GM19025 (cell line): ENCODE results near the gene PDE8A.
"Not testable (repeated sequence)": the region's sequence is repeated elsewhere in the genome, so short reads cannot be mapped to it uniquely, and the experiment has no call there.

Source experiments
- ATAC-seq: cut with Tn5 transposase; IDR thresholded peaks from one replicate; pipeline ENCODE4 v1.9.1; 2021; ENCODE audit warnings: mild to moderate bottlenecking, low read depth, moderate library complexity; ENCODE audit not compliant: unreplicated experiment

Gene PDE8A

DNA sequence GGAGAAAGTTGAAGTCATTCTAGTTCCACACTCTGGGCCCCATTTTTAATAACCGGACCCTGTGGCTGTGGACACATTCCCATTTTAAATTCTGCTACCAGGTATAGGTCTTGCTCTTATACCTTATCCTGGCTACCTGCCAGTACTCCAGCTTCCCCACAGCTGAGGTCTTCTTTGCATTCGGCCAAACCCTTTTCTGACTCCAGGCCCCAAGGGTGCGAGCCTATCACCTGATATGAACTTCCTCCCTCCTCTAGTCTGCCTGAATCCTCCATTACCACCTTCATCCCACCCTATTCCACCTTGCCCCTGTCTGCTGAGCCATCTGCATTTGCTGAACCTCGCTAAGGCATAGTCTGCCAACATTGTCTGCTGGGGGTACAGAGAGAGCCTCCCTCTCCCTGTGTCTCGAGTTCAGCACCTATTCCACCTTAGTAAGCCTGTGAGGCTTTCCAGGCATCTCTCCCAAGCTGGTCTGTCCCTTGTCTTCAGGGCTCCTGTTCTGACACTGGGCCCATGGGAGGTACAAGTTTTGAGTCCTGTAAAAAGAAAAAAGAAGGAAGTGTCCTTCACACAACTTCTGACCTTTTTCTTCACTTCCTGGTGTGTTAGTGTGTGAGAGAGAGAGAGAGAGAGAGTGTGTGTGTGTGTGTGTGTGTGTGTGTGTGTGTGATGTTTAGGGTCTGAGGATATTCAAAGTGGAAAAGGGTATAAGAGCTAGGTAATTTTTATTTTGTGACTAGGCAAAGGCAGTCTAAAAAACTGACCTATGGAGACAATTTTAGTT is 27.0 kb downstream of the PDE8A start:
- no peak for ATAC-seq

DNA sequence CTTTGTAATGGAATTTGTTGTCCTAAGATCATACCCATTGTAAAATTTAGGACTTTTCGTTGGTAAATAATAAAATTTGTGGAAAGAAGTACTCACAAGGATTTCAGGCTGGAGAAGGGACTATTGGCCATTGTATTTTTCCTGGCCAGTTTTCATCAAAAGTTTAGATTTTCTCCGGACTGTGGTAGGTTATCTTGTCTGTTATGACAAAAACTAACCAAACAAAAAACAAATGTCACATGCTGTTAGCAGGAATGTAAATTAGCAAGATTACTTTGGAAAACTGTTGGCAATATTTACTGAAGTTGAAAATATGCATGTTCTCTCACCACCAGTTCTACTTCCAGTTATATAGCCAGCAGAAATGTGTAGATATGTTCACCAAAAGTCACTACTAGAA is 27.8 kb downstream of the PDE8A start:
- no peak for ATAC-seq

DNA sequence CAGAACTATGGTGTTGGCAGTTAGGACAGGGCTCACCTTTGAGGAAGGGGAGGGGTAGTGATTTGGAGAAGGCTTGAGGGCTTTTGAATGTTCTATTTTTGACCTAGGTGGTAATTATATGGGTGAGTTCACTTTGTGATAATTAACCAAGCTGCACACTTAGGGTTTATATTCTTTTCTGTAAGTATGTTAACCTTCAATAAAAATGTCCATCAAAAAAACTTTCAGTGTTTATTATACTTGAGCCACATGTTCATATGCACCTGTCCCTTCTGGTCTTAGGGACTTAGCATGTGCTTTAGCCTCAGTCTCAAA is 28.4 kb downstream of the PDE8A start:
- no peak for ATAC-seq

DNA sequence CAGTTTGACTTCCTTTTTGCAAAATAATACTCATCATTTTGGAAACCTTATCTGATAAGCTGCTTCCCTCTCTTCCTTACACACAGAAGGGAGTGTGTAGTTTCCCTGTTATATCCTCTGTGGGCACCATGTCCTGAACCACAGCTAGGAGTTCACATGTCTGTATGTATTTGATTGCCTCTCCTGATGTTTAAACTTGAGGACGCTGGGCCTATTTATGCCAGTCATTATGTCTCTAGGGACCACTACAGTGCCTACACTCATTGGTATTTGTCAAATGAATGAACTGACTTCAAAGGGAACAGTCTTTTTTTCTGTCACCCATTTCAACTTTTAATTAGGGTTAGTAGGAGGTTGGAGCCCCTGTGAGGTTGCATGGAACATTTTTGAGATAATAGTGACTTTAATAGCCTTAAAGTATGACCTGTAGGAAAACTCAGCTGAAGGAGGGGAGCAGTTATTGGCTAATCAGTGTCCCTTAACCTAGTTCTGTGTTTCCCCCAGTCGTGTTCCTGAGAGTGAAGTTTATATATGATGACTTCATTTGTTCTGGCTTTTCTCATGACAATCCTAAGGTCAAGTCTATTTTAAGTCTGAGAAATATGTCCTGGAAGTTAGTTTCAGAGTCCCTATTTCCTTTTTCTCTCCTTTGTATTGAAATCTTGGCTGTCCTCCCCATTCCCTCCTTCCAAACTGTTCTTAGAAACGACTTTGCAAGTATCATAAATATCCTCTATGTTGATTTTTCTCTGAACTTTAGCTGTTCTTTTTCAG is 28.9 kb downstream of the PDE8A start:
- ATAC-seq: no peak

DNA sequence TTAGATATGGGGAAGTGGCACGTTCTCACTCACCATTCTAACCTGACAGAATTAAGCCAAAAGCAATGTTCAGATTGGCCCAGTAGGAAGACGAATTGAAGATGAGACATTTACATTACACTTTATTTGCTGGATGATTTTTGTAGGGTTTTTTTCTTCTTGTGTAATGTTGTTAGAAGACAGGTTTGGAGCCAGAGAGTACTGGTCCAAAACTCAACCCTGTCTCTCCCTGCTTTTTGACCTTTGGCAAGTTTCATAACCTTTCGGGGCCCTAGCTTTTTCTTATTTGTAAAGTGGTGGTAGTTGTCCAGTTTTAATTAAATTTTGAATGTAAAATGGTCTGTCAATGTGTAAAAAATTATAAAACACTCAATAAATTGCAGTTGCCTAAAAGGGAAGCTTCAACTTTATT is 29.5 kb downstream of the PDE8A start:
- ATAC-seq: no peak

DNA sequence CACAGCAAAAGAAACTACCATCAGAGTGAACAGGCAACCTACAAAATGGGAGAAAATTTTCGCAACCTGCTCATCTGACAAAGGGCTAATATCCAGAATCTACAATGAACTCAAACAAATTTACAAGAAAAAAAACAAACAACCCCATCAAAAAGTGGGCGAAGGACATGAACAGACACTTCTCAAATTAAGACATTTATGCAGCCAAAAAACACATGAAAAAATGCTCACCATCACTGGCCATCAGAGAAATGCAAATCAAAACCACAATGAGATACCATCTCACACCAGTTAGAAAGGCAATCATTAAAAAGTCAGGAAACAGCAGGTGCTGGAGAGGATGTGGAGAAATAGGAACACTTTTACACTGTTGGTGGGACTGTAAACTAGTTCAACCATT is 30.1 kb downstream of the PDE8A start:
- ATAC-seq: not testable (repeated sequence)

DNA sequence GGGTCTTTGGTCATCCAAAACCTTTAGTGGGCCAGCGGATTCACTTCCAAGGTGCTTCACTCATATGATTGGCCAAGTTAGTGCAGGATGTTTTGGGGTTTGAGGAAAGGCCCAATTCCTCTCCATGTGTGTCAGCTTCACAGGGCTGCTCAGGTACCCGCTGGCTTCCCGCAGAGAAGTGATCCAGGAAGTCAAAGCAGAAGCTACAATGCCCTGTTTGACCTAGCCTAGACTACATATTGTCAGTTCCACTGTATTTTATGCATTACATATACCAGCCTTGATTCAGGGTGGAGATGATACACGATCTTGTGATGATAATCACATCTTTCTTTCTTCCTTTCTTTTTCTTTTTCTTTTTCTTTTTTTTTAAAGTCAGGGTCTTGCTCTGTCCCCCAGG is 32.1 kb downstream of the PDE8A start:
- no peak for ATAC-seq

DNA sequence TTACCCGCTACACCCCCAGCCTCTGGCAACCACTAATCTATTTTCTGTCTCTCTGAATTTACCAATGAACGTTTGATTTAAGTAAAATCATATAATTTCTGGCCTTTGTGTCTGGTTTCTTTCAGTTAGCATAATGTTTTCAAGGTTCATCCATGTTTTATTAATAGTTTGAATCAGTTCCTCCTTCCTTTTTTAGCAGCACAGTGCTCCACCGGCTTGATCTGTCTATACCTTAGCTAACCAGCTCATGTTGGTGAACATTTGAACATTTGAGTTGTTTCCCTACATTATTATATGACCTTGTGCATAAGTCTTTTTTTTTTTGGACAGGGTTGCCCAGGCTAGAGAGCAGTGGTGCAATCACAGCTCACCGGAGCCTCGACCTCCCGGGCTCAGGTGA is 33.3 kb downstream of the PDE8A start:
- ATAC-seq: no peak

DNA sequence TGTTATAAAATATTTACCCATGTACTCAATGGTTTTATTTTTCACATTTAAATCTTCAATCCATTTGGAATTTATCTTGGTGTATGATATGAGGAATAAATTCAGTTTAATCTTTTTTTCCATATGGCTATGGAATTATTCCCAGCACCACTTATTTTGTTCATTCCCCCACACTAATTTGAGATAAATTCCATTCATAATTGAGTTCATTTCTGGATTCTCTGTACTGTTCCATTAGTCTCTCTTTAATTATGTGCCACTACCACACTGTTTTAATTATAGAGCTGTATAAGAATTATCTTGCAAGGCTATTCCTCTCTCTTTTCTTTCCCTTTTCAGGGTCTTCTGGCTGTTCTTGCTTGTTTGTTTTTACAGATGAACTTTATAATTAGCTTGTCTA is 34.6 kb downstream of the PDE8A start:
- no peak for ATAC-seq

DNA sequence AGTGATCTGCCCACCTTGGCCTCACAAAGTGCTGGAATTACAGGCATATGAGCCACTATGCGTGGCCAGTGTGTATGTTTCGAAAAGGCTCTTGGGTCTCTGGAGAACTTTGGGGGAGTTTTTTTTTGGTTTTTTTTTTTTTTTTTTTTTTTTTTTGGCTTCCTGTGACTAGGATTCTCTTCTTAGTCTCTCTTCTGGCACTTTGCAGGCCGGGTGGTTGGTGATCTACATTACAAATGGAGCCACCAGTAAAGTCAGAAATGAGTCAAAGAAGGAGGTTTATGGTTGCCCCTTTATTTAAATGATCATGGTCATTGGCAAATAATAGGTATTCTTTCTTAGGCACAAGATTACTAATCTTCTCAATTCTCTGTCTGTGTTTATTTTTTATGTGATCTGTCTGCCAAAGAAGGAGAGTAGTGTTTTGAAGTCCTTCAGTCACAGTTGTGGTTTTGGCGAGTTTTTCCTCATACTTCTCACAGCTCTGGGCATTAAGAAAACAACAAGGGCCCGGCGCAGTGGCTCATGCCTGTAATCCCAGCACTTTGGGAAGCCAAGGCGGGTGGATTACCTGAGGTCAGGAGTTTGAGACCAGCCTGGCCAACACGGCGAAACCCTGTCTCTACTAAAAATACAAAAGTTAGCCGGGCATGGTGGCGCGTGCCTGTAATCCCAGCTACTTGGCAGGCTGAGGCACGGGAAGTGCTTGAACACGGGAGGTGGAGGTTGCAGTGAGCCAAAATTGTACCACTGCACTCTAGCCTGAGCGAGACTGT is 38.3 kb downstream of the PDE8A start:
- peak; percentile 56 for ATAC-seq

DNA sequence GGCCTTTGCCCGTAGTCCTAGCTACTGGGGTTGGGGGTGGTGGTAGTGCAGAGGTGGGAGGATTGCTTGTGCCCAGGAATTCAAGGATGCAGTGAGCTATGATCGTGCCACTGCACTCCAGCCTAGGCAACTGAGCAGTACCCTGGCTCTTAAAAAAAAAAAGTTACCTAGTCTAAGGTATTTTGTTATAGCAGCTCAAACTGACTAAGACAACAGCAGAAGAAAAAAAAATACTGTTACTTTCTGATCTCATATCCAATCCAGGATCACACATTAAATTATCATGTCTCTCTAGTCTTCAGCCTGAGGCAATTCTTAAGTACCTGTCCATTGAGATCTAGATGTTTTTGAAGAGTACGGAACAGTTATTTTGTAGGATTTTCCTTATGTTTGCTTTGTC is 39.8 kb downstream of the PDE8A start:
- ATAC-seq: no peak

DNA sequence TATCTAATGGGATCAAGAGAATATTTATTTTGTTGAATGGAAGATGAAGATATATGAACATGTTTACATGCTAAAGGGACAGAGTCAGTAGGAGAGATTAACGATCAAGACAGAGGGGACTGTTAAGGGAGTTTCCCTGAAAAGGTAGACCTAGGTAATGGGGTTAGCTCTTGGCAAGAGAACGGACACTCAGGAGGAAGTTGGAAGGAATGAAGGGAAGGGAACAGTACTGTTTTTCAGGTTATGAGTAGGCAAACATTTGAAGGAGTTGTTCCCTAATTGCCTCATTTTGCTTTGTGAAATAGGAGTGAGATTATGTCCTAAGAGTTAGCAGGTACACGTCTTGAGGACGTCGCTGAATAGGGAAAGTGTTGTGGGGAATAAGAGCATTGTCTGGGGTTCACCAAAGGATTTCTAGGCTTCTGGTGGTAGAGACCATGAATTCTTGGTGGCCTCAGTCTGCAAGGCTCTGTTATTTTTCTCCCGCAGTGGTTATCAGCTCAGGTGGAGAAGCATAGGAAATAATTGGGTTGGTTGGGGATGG is 41.3 kb downstream of the PDE8A start:
- ATAC-seq: no peak

DNA sequence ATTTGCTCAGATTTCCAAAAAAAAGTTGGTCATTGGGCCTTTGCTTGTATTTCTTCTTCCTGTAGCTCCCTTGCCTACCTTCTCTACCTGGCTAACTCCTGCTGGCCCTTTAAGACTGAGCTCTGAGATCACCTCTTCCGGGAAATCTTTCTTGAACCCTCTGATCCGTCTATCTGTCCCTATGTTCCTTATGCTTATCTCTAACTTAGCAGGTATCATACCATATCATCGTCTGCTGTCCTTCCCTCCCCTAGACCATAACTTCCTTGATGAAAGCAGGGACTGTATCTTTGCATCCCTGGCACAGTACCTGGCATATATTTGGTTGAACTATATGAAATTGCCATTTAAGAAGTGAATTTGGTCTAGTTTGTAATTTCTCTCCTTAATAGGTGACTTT is 42.3 kb downstream of the PDE8A start:
- ATAC-seq: no peak

DNA sequence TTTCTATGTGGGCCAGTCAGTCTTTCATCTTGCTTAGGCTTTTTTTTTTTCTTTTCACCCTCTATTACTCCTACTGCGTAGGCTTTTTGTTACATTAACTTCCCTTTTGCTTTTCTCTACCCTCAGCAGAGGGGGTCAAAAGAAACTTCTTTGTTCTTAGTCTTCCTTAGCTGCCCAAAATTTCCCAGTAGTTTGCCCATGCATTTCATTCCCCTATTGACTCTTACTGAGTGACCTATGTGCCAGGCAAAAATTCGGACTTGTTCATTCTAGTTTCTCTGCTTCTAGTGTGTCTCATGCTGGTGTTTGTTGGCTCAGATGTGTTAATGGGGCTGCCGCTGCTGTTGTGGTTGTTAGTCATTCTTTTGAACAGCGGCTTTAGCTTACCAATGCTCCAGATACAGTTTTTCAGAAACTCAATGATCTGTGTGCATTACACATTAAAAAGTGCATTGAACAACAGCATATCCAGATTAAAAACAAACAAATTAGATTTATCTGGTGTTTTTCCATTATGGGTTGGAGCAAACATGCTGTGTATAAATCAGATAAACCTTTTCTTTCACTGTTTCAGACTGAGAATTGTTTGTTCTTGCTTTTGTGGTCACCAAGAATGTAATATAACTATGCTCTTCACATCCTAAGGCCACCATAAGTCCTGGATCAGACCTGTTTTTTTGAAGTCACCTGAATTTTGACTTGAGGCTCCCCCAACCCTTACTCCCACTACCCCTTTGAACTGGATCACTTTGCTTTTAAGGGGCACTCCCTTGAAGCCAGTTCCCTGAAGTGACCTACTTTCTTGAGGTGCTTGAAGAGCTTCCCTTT is 43.1 kb downstream of the PDE8A start:
- no peak for ATAC-seq

DNA sequence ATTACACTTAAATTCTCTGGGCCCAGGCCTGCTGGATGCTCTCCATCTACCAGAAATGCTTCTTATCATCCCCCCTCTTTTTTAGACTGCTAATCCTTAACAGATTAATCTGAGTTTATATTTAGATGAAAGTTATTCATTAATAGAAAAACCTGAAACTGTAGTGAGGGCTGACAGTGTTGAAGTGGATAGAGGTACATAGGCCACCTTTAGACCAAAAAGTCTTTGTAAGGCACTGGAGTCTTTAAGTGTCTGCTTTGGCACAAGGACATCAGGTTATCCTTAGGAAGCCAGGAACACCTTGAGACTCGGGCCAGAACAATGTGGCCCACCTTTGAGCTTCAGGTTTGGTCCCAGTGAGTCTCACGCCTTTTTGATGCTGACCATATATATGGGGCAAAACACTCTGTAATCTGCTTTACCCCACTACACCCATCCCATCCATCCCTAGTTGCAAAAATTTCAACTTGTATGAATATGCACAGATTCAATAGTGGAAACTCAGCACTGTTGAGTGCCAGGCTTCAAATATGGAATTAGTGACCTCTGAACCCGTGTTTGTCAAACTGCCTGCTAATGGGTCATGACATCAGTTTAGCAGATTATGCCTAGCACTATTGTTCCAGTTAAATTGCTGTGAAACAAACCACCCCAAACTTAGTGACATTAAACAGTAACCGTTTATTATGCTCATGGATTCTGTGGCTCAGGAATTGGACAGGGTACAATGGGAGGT is 44.0 kb downstream of the PDE8A start:
- ATAC-seq: no peak

DNA sequence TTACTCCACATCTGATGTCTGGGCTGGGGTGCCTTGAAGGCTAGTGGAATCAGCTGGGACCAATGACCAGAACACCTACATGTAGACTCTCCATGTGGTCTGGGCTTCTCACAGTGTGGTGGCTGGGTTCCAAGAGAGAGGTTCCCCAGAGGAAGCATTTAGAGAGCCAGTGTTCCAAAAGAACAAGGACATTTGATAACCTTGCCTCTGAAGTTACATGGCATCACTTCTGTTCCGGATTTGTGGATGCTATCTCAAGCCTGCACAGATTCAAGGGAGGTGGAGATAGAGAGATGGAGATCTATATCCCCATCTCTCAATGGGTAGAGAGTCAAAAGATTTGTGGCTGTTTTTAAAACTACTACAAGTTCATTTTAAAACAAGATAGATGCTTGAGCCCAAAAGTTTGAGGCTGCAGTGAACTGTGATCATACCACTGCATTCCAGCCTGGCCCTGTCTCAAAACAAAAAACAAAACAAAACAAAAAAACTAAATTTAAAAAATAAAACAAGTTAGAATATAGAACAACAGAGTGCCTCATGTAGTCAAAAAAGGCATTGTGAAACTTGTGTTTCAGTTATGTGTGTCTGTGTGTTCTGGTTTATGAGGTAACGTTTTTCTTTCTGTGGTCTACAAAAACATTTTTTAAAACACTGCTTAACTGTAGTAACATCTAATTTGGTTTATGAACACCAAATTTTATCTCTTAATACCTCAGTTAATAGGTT is 44.8 kb downstream of the PDE8A start:
- ATAC-seq: no peak

DNA sequence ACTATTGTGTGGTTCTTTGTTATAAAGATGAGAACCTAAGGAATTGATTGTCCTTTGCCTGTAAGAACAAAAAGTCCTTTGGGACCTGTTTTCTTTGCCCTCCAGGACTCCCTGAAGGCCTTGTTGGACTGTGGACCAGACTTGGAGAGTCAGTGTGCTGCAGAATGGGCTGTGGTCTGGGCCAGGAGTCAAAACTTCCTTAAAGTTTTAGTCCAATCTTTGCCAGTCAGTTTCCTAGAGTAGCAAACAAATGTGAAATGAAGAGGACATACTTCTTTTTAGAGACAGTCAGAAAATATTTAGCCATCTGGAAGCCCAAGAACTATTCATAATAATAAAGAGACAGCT is 45.4 kb downstream of the PDE8A start:
- no peak for ATAC-seq

DNA sequence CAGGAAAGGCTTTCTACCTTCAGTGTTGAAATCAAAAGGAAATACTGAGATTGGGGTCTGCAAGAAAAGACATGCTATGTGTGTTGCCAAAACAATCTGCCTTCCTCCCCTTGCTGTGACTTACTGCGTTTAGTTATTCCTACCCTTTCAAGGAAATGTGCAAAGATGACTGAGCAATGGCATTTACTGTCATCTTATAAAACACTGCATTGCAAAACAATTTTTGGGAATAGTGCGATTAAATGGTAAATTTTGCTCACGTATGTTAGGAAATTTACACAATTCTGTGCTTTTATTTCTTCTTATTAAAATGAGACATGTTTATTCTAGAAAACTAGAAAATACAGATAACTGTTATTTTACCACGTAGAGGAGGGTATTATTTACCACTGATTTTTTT is 45.8 kb downstream of the PDE8A start:
- ATAC-seq: no peak

DNA sequence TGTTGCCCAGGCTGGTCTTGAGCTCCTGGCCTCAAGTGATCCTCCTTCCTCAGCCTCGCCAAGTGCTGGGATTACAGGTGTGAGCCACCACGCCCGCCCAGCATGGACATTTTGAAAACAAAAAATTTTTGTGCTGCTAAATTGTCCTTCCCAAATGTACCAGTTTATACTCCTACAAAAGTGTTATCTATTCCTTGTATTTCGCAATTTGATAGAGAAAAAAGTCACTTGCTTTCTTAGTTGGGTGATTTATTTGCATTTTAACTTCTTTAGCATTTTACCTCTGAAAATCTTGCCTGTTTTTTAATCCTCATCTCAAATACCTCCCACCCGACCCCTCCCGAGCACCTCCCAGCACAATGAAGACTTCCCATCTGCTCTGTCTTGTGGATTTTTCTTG is 46.8 kb downstream of the PDE8A start:
- ATAC-seq: no peak
